SK-N-DZ (cell line): Measurements from ENCODE around the gene REXO5. TPM values are rescaled to one million over a fixed set of nuclear protein-coding genes. Genes with fewer than 3 reads are reported as not detected.
"Not testable (repeated sequence)": the region's sequence is repeated elsewhere in the genome, so short reads cannot be mapped to it uniquely, and the experiment has no call there.

Source experiments
- DNase-seq: peaks from one replicate; pipeline ENCODE4 v3.0.0-alpha.2; 2015; ENCODE audit warnings: low spot score
- polyA plus RNA-seq, 2 experiments: library from polyadenylated mRNA; depleted of rRNA; stranded (reverse); fragments of >200 nt; gene quantifications; 2 replicates each; pipeline ENCODE4 v1.2.3, GENCODE V29; 2014

REXO5 gene, protein sequence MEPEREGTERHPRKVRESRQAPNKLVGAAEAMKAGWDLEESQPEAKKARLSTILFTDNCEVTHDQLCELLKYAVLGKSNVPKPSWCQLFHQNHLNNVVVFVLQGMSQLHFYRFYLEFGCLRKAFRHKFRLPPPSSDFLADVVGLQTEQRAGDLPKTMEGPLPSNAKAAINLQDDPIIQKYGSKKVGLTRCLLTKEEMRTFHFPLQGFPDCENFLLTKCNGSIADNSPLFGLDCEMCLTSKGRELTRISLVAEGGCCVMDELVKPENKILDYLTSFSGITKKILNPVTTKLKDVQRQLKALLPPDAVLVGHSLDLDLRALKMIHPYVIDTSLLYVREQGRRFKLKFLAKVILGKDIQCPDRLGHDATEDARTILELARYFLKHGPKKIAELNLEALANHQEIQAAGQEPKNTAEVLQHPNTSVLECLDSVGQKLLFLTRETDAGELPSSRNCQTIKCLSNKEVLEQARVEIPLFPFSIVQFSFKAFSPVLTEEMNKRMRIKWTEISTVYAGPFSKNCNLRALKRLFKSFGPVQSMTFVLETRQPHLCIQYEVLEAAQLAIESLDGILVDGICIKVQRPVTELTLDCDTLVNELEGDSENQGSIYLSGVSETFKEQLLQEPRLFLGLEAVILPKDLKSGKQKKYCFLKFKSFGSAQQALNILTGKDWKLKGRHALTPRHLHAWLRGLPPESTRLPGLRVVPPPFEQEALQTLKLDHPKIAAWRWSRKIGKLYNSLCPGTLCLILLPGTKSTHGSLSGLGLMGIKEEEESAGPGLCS
- 22.2 and 27.1 TPM in 2 replicates for polyA plus RNA-seq (2014; cell fraction: cytosol; rRNA removed)
- polyA plus RNA-seq (2014; cell fraction: nucleus; rRNA removed), result 36.4 and 37.5 TPM in 2 replicates

DNA sequence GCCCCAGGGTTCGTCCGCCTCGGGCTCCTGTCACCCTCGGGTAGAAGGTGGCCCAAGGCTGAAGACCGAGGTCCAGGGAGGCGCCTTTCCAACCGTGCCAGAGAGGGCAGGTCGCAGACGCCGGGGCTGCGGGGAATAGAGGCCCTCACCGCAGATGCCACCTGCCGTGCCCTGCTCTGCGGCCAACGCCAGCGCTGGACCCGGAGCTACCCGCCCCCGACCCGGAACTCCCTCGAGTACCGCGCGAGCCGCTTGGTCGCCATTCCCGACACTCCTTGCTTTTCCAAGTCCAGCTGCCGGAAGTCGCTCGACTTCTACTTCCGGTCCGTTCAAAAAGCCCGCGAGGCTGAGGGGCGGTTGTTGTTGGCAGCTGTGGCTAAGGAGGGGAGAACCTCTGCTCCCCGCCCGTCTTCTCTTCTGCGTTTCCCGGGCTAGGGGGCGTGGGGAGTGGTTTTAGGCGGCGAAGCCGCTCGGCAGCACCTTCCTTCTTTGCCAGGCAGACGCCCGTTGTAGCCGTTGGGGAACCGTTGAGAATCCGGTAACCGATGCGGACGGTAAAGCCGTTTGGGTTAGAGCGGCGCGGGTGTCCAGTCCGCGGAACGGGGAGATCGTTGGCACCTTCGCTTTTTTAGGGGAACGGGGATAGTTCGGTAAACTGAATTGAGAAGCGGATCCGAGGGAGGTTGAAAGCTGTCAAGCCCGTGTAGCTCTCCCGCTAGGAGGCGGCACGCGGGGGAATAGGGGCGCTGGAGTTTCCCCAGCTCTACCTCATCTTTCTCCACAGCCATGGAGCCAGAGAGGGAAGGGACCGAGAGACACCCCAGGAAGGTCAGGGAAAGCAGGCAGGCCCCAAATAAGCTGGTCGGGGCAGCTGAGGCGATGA, at the start of gene REXO5, which contains the start of gene ERI2:
Gene REXO5, plus strand, starts transcription at position 360 of the 883 bp plus-strand sequence. Its CDS starts 427 bp downstream, at position 787.
Gene ERI2, minus strand, starts transcription at position 305 of the 883 bp plus-strand sequence. Its CDS starts 42 bp downstream, at position 263.
- DNase-seq, result peak; percentile 97

DNA sequence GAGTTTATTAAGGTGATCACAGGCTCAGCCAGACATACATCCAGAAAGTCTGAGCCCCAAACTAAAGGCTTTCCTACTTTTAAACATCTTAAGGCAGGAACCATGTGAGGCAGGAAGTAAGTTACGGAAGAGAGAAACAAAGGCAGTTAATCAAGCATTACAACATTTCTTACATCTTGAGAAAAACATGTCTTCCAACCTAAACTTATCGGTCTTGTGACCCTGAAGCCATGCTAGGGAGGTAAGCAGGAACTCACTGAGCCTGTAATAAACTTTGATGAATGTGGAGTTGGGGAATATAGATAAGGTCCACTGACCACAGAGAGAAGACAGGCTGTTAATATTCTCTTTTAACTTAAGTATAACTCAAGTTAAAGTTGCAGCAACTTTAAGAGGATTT, 46.0 kb upstream of the REXO5 start:
- no peak for DNase-seq

DNA sequence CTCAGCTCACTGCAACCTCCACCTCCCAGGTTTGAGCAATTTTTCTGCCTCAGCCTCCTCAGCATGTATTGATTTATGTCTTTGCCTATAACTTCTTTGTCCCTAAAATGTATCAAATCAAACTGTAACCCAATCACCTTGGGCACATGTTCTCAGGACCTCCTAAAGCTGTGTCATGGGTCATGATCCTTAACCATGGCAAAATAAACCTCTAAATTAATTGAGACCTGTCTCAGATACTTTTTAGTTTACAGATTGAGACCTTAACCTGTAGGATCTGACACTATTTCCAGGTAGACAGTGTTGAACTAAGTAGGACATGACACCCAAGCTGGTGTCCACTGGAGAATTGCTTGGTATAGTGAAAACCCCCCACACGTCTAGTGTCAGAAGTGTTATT, 45.2 kb upstream of the REXO5 start:
- DNase-seq, result no peak

DNA sequence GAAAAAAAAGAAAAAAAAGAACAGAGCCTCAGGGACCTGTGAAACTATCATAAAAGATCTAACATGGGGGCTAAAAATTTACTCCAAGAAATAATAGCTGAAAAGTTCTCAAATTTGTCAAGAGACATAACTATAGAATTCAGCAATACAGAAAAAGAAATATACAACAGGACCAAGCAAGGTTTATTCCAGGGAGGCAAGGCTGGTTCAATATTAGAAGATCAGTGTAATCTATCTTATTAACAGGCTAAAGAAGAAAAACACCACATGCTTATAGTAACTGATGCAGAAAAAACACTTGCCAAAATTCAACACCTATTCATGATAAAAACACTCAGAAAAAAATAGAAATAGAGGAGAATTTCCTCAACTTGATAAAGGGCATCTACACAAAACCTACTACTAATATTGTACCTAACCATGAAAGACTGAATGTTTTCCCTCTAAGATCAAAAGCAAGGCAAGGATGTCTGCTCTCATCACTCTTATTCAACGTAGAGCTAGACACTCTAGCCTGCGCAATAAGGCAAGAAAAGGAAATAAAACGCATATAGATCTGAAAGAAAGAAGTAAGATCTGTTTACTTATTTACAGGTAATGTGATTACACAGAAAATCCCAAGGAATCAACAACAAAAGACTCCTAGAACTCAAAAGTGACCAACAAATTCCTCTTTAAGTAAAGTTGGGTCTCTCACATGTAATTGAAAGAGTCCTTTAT, 43.8 kb upstream of the REXO5 start:
- DNase-seq, result no peak

DNA sequence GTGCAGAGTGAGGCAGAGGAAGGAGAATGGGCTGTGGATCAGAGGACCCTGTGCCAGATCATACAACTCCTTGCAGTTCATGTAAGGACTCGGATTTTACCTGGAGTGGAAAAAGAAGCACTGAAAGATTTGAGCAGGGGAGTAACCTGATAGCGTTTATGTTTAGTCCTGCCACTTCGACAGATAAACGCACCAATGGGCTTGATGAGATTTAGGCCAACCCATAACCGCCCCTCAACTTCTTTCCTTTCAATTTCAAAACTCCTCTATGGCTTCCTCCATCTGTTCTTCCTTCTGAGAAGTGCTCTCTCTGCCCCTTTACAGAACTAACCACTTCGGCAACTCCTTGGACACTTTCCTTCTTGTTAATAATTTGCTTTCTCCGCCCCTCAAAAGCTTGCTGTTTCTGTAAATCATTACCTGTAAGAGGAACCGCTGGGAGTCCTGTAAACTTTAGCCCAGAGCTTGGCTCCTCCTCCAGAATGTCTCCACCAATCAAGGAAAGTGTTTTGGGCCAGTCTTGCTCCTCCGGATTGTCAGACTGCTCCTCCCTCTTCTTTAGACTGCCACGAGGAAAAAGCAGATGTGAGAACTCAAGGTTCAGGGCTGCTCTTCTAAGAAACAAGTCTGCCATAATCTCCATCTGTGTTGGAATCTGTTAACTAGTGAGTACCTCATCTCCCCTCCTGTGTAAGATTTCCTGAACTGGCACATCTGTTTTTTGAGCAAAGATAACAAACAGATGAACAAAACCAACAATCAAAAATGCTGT, 42.7 kb upstream of the REXO5 start, which contains the start of gene ACSM3:
Gene ACSM3, plus strand, starts transcription at position 554 of the 772 bp plus-strand sequence. CDS start 6,021 bp downstream, outside the sequence.
- peak; percentile 5 for DNase-seq

DNA sequence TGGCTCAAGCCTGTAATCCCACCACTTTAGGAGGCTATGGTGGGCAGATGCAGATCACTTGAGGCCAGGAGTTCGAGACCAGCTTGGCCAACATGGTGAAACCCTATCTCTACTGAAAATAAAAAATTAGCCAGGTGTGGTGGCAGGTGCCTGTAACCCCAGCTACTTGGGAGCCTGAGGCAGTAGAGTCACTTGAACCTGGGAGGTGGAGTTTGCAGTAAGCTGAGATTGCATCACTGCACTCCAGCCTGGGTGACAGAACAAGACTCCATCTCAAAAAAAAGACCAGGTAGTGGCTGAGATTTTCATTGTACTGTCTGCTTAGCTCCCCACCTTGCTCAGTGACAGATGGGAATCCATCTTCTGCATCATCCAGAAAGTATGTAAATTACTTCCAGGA, 41.9 kb upstream of the REXO5 start:
- DNase-seq, result not testable (repeated sequence)

DNA sequence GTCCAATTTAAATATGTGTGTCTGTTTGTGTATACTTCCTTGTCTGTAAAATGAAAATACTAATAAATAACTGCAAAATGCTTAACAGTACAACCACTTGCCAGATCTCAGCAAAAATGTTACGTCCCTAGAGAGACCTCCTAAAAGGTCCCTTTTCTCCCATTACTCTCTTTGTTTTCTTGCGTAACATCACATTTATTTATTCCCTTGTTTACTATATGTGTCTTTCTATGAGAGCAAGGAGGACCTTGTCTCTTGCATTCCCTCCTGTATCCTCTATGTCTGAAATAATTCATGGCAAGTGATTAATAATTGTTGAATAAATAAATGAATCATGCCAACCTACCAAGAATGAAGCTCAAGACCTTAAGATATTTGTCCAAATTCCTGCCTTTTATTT, 40.6 kb upstream of the REXO5 start:
- DNase-seq, result no peak

DNA sequence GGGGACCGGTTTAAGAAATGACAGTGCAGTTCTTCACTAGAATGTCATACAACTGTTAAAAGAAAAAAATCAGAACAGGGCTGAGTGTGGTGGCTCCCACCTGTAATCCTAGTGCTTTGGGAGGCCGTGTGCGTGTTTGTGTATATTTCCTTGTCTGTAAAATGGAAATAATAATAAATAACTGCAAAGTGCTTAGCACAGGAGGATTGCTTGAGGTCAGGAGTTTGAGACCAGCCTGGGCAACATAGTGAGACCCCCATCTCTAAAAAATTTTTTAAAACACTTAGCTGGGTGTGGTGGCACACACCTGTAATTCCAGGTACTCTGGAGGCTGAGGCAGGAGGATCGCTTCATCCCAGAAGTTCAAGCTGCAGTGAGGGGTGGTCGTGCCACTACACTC, 40.0 kb upstream of the REXO5 start:
- no peak for DNase-seq

DNA sequence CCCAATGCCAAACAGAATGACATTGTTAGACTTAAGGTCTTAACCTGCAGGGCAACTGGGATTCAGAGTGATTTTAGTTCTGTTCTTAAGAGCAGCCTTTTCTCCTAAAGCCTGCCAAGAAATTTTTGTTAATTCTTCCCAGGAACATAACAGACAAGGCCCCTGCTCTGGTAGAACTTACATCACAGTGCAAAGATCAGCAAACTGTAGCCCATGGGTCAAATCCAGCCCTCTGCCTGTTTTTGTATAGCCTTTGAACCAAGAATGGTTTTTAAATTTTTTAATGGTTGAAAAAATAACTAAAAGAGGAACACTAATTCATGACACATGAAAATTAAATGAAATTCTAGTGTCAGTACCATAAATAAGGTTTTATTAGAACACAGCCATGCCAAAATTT, 38.8 kb upstream of the REXO5 start:
- no peak for DNase-seq

DNA sequence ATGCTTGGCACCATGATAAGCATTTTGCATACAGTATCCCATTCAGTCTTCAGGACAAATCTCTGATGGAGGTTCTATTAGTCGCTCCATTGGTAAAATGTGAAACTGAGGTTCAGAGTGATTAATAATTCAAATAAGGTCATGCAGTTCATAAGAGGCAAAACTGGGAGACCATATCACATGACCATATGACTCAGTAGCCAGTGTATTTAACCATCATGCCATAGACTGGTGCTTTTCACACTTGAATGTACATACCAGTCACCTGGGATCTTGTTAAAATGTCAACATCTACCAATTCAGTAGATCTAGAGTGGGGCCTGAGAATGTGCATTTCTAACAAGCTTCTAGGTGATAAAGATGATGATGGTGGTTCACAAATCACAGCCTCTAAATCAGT, 38.2 kb upstream of the REXO5 start:
- no peak for DNase-seq

DNA sequence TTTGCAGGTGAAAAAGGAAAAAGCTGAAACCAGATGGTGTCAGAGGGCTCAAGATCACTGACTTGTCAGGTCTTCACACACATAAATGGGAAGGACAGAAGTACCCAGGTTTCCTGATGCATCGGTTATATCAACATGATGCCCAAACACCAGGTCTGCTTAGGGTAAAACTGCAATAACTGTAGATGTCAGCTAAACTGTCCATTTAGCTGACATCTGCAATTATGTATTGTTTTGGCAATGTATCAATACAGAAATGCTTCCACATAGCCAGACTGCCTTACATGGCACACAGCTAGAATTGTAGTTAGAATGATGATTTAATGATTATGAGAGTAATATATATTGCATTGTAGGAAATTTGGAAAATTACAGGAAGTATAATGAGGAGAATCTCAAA, 37.5 kb upstream of the REXO5 start:
- no peak for DNase-seq

DNA sequence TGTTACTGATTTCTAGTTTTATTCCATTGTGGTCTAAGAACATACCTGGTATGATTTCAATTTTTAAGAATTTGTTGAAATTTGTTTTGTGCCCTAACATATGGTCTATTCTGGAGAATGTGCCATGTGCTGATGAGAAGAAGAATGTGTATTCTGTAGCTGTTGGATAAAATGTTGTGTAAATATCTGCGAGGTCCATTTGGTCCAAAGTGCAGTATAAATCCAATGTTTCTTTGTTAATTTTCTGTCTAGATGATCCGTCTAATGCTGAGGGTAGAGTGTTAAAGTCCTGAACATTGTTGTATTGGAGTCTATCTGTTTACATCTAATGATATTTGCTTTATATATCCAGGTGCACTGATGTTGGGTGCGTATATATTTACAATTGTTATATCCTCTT, 32.6 kb upstream of the REXO5 start:
- DNase-seq, result no peak

DNA sequence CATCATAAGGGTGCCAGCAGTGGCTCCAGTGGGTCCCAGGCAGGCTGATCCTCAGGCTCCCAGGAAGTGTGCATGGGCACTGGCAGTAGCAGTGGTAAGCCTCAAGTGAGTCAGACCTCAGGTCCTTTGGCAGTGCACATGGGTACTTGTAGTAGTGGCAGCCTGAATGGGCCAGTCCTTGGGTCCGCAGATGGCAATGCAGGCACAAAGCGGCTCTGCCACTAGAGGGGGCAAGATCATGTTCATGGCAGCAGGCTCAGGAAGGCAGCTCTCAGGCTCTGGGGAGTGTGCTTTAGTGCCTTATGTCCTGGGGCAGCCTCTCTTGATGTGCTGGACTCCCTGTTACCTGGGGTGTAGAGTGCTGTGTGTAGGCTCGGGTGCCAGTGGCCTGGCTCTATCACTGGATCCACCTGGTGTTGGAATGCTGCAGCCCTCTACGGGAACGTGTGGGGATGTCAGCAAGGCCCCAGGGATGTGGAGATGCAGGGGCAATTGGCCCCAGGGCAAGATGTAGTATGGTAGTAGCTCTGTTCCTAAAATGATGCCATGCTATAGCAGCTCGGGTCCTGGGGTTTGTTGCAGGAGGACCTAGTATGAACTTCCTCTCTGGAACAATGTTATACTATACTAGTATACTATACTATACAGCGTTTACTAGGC, 31.5 kb upstream of the REXO5 start:
- DNase-seq, result peak; percentile 55

DNA sequence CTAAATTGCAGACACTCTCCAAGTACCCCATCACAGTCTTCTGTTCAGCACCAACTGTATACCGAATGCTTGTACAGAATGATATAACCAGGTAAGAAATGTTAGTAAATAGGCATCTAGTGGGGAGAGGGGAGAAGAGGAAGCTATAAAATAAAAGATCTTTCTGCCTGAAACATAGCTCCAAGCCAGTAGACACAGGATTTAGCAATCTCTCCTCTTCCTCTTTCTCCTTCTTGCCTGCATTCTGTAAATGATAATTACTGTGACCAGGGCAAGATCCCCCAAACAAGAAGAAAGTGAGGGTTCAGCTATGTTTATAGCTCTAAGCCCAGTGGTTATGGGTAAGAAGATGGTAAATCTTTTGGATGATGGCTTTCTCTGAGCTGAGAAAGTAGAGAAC, 24.6 kb upstream of the REXO5 start:
- no peak for DNase-seq

DNA sequence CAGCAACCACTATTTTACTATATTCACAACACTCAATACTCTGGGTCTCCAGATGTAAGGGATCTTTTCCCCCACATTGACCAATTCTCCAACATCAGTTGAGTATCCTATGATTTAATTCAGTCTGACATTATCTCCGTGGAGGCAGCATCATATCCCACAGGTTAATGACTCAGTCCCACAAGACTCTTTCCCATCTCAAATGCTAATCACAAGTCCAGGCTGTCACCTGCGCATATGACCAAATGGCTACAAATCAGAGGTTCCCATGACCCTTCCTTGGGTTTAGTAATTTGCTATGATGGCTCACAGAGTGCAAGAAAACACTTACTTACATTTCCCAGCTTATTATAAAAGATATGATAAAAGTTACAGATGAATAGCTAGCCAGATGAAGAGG, 23.9 kb upstream of the REXO5 start:
- DNase-seq, result no peak

DNA sequence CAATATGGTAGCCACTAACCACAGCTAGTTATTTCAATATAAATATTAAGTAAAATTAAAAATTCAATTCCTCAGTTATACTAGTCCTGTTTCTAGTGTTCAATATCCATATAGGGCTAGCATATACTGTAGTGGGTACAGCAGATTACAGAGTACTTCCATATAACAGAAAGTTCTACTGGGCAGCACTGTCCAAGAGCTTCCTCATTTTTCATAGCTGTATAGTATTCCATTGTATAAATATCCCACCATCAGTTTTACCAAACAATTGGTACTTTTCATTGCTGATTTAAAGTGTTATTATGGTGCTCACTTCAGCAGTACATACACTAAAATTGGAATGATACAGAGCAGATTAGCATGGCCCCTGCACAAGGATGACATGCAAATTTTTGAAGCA, 22.1 kb upstream of the REXO5 start:
- no peak for DNase-seq

DNA sequence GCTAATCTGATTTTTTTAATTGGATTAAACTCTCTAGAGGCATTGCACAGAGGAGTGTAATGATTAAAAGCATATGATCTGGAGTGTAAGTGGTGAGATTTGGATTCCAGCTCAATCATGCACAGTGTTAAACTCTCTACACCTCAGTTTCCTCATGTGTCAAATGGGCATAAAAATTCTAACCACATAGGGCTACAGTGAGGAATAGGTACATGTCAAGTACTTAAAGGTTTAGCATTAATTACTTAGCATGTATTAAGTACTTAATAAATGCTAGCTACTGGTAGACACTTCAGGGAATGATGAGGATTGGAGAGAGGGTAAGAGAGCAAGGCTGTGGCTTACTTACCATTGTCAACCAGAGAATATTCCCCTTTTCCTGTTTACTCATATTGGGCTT, 17.2 kb upstream of the REXO5 start:
- DNase-seq, result no peak

DNA sequence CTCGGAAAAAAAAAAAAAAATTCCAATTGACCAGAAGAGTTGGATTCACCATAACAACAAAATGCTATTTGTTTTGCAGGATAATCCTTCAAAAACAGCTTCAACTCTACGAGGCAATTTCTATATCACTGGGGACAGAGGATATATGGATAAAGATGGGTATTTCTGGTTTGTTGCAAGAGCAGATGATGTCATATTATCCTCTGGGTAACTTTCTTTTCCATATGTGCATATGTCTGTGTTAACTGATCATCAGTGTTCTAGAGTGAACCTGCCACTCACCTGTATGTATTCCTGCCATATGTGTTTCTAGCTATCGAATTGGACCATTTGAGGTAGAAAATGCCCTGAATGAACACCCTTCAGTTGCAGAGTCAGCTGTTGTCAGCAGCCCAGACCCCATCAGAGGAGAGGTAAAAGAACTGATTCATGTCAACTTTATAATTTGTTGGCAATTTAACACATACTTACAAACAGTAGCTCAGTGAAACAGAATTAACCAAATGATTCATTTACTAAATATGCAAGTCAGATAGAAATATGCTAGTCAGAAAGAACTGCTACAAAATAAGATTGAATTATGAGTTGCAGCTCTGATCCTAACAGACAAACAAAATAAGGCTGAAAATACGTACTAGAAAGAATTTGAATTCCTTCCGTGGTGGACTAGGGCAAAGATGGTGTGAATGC, 14.3 kb upstream of the REXO5 start:
- DNase-seq, result no peak

DNA sequence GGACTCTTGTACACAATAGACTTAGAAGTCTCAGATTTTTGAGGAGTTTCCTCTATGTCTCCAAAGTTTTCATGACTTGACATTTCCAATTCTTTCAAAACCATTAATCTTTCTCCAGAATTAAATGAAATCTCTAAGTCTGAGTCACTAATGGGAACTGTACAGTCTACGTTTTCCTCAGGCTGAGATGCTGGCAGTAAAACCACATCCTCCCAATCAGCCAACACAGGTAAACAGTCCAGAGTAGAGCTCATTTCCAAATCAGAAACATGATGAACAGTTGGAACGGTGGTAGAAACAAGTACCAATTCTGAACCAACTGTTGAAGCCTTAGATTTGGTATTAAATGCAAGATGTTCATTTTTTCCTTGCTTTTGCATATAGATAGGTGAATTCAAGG, 8.0 kb upstream of the REXO5 start:
- DNase-seq, result no peak
